IMR-90 (cell line): ENCODE results near the gene NEMP1. TPM values are rescaled to one million over a fixed set of nuclear protein-coding genes. Genes with fewer than 3 reads are reported as not detected.

Source experiments
- ATAC-seq: fragments of 200-7000 bp; cut with Tn5 transposase; 2 replicates; pipeline ENCODE4 v1.9.1; 2020; ENCODE audit warnings: low read depth, mild to moderate bottlenecking, moderate library complexity
- BruUV-seq: library from RNA; stranded (reverse); fragments of 400-500 nt; replicated peaks from 2 replicates; lab custom pipeline; 2021; lab: Mats Ljungman, UMichigan
- CTCF ChIA-PET: fragments of 300-600 bp; formaldehyde crosslinking; extraction: SDS; loops from one replicate; lab custom pipeline; 2021; ENCODE audit warnings: antibody characterized with exemption; lab: Yijun Ruan, JAX
- POLR2A ChIA-PET: fragments of 300-600 bp; sonication (Branson Sonifier 250); formaldehyde crosslinking; loops from one replicate; lab custom pipeline; 2022; ENCODE audit warnings: antibody characterized with exemption; ENCODE audit not compliant: unreplicated experiment; lab: Charles Lee
- DNase-seq: peaks from one replicate; pipeline ENCODE4 v3.0.0; 2013
- H2AFZ ChIP-seq: replicated peaks from 2 replicates; pipeline ENCODE3; 2013; ENCODE audit warnings: low read length, mild to moderate bottlenecking; ENCODE audit not compliant: poor library complexity
- H2AK5ac ChIP-seq: 2 replicates; pipeline ENCODE4 v1.6.1; 2013; ENCODE audit warnings: low read depth, low read length, inconsistent platforms
- H2AK9ac ChIP-seq: replicated peaks from 2 replicates; pipeline ENCODE3; 2013; ENCODE audit warnings: mild to moderate bottlenecking, low read depth, low read length, moderate library complexity; ENCODE audit not compliant: poor library complexity
- H2BK120ac ChIP-seq: 2 replicates; pipeline ENCODE4 v1.6.1; 2013; ENCODE audit warnings: low read depth, low read length, inconsistent platforms
- H2BK15ac ChIP-seq: 3 replicates; pipeline ENCODE4 v1.6.1; 2013; ENCODE audit warnings: low read depth, low read length, inconsistent platforms
- H2BK20ac ChIP-seq: 2 replicates; pipeline ENCODE4 v1.6.1; 2013; ENCODE audit warnings: low read depth, mild to moderate bottlenecking, inconsistent platforms, low read length, moderate library complexity
- H2BK5ac ChIP-seq: 2 replicates; pipeline ENCODE4 v1.6.1; 2013; ENCODE audit warnings: mild to moderate bottlenecking, low read depth, low read length, inconsistent platforms; ENCODE audit not compliant: poor library complexity, severe bottlenecking
- H3K14ac ChIP-seq: replicated peaks from 2 replicates; pipeline ENCODE4 v1.6.1; 2013; ENCODE audit warnings: low read depth, low read length, inconsistent platforms
- H3K18ac ChIP-seq: 2 replicates; pipeline ENCODE4 v1.6.1; 2013; ENCODE audit warnings: low read depth, low read length, control low read depth
- H3K23ac ChIP-seq: 2 replicates; pipeline ENCODE4 v1.6.1; 2013; ENCODE audit warnings: low read depth, low read length, inconsistent platforms
- H3K27ac ChIP-seq: 2 replicates; pipeline ENCODE4 v1.5.1; 2013; ENCODE audit warnings: mild to moderate bottlenecking, control low read depth, low read length; ENCODE audit not compliant: insufficient read depth
- H3K27me3 ChIP-seq: 2 replicates; pipeline ENCODE4 v1.6.1; 2013; ENCODE audit warnings: low read length; ENCODE audit not compliant: control insufficient read depth, insufficient read depth
- H3K36me3 ChIP-seq: 2 replicates; pipeline ENCODE4 v1.6.1; 2013; ENCODE audit warnings: low read length, mixed read lengths; ENCODE audit not compliant: control insufficient read depth, insufficient read depth
- H3K4ac ChIP-seq: 2 replicates; pipeline ENCODE4 v1.6.1; 2013; ENCODE audit warnings: low read depth, low read length, inconsistent platforms
- H3K4me1 ChIP-seq: 2 replicates; pipeline ENCODE4 v1.6.1; 2013; ENCODE audit warnings: low read length, mixed read lengths; ENCODE audit not compliant: control insufficient read depth, insufficient read depth
- H3K4me2 ChIP-seq: 2 replicates; pipeline ENCODE4 v1.6.1; 2013; ENCODE audit warnings: low read depth, mild to moderate bottlenecking, control low read depth, low read length, moderate library complexity
- H3K4me3 ChIP-seq: 2 replicates; pipeline ENCODE4 v1.5.1; 2013; ENCODE audit warnings: low read depth, mild to moderate bottlenecking, control low read depth, low read length, moderate library complexity; ENCODE audit not compliant: insufficient read depth
- H3K56ac ChIP-seq: 2 replicates; pipeline ENCODE4 v1.6.1; 2013; ENCODE audit warnings: low read length, inconsistent platforms; ENCODE audit not compliant: insufficient read depth; ENCODE audit errors: extremely low read depth
- H3K79me1 ChIP-seq, 2 experiments: 2 replicates each; pipeline ENCODE4 v1.6.1; 2013; ENCODE audit warnings: low read length in 2 of 2, inconsistent platforms in 1 of 2, low read depth in 1 of 2
- H3K9ac ChIP-seq: 2 replicates; pipeline ENCODE4 v1.6.1; 2013; ENCODE audit warnings: low read depth, low read length, control low read depth
- H3K9me1 ChIP-seq: 2 replicates; pipeline ENCODE4 v1.6.1; 2013; ENCODE audit warnings: low read length, inconsistent platforms; ENCODE audit not compliant: insufficient read depth
- H3K9me3 ChIP-seq: 2 replicates; pipeline ENCODE4 v1.6.1; 2013; ENCODE audit warnings: low read length; ENCODE audit not compliant: control insufficient read depth, insufficient read depth
- H4K20me1 ChIP-seq: 2 replicates; pipeline ENCODE4 v1.6.1; 2013; ENCODE audit warnings: low read length, inconsistent platforms; ENCODE audit not compliant: insufficient read depth
- H4K5ac ChIP-seq: 2 replicates; pipeline ENCODE4 v1.6.1; 2013; ENCODE audit warnings: mild to moderate bottlenecking, low read depth, low read length, control low read depth
- H4K8ac ChIP-seq, 2 experiments: 2 replicates each; pipeline ENCODE4 v1.6.1; 2013; ENCODE audit warnings: low read depth in 2 of 2, low read length in 2 of 2, control low read depth in 1 of 2, inconsistent platforms in 1 of 2
- H4K91ac ChIP-seq: 2 replicates; pipeline ENCODE4 v1.6.1; 2013; ENCODE audit warnings: low read depth, low read length, inconsistent platforms; ENCODE audit not compliant: insufficient read depth
- BHLHE40 ChIP-seq: fragments of 150-350 bp; IDR thresholded peaks from 2 replicates; pipeline ENCODE4 v1.6.1; 2016; ENCODE audit warnings: mild to moderate bottlenecking, low read depth, low read length
- FOS ChIP-seq: fragments of 150-350 bp; IDR thresholded peaks from 2 replicates; pipeline ENCODE4 v1.6.1; 2016; ENCODE audit warnings: low read depth, low read length
- POLR2A ChIP-seq: IDR thresholded peaks from 2 replicates; pipeline ENCODE4 v1.6.1; 2012; ENCODE audit warnings: mild to moderate bottlenecking, low read depth, low read length
- RAD21 ChIP-seq: IDR thresholded peaks from 2 replicates; pipeline ENCODE4 v1.6.1; 2012; ENCODE audit warnings: low read length, improper control_type of control experiment
- WGBS, 2 experiments: methylation state at CpG; one replicate each; pipeline versions ENCODE4 v1.1.5 to v1.1.7; 2013; ENCODE audit warnings: missing lambda C conversion rate in 2 of 2; ENCODE audit not compliant: insufficient read length in 1 of 2; ENCODE audit errors: extremely low coverage in 2 of 2; 5-methylcytosine and 5-hydroxymethylcytosine counted together
- dilution Hi-C: fragments of 300-500 bp; cut with HindIII; formaldehyde crosslinking; loops from one replicate; pipeline ENCODE4 v1.14.3; 2018; ENCODE audit warnings: low sequenced_read_pairs; ENCODE audit not compliant: unreplicated experiment
- in situ Hi-C: fragments of 300-500 bp; cut with MboI; formaldehyde crosslinking; loops from 3 replicates; pipeline ENCODE4 v1.14.3; 2019; ENCODE audit warnings: low sequenced_read_pairs, inconsistent platforms, mixed read lengths
- intact Hi-C: fragments of 100-400 bp; cut with micrococcal nuclease; formaldehyde crosslinking; loops from 2 replicates; pipeline ENCODE4 v1.10.0; 2022
- polyA plus RNA-seq, 3 experiments: library from polyadenylated mRNA; depleted of rRNA; stranded (reverse); fragments of >200 nt; gene quantifications; 2 replicates each; pipeline ENCODE4 v1.2.3, GENCODE V29; 2012; ENCODE audit warnings: low replicate concordance in 1 of 3
- total RNA-seq: library from RNA; depleted of rRNA; stranded (reverse); fragments of >200 nt; gene quantifications from 2 replicates; pipeline ENCODE4 v1.2.3, GENCODE V29; 2012
- TF ChIP-seq, protein P1 (sequence below): conservative IDR thresholded peaks from 2 replicates; pipeline ENCODE4 v1.5.1; 2012; ENCODE audit warnings: mild to moderate bottlenecking, low read depth, low read length, improper control_type of control experiment

NEMP1 gene
- total and polyA plus RNA-seq, 2 of the 4 experiments (the other 2 are of a cell fraction) = 8.9 to 10.9 TPM

DNA sequence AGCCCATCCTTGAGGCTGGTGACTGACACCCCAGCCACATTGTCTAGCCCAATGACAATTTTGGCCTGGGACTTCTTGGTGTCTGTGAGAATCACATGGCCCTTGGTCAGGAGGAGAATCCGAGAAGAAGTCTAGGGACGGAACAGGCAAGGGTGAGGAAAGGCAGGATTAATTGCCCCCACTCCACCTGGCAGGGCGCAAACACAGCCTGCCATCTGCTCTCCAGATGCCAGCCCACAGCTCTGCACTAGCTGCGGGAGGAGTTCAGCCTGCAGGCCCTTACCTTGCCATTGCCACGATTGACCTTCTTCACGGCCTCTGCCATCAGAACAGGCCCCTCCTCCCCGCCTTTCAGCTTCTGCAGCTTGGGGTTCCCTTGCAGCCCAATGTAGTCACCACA lies 49.1 kb downstream of the NEMP1 start:
- no peak overlapping the region for H3K23ac ChIP-seq
- no peaks in the 10 kb centered on the region for H3K79me1 ChIP-seq
- in situ Hi-C loops = no loop called here
- TF ChIP-seq RAD21 (no peak), BHLHE40 (no peak), FOS (no peak), POLR2A (no peak)
- TF ChIP-seq, protein P1, sequence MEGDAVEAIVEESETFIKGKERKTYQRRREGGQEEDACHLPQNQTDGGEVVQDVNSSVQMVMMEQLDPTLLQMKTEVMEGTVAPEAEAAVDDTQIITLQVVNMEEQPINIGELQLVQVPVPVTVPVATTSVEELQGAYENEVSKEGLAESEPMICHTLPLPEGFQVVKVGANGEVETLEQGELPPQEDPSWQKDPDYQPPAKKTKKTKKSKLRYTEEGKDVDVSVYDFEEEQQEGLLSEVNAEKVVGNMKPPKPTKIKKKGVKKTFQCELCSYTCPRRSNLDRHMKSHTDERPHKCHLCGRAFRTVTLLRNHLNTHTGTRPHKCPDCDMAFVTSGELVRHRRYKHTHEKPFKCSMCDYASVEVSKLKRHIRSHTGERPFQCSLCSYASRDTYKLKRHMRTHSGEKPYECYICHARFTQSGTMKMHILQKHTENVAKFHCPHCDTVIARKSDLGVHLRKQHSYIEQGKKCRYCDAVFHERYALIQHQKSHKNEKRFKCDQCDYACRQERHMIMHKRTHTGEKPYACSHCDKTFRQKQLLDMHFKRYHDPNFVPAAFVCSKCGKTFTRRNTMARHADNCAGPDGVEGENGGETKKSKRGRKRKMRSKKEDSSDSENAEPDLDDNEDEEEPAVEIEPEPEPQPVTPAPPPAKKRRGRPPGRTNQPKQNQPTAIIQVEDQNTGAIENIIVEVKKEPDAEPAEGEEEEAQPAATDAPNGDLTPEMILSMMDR = no peak
- no peak overlapping the region for H2AK5ac ChIP-seq
- no peak overlapping the region for H3K14ac ChIP-seq
- peaks cover 66% of the 10 kb centered on the region for H3K27me3 ChIP-seq
- no peak overlapping the region for H2BK15ac ChIP-seq
- no peak overlapping the region for H3K18ac ChIP-seq
- POLR2A ChIA-PET = no interaction called here
- no peak overlapping the region for H3K4me2 ChIP-seq
- no peaks in the 10 kb centered on the region for H3K36me3 ChIP-seq
- no peak overlapping the region for H4K5ac ChIP-seq
- no TSS peak for BruUV-seq
- intact Hi-C loops = no loop called here
- DNase-seq = no peak
- no peak overlapping the region for H3K4me3 ChIP-seq
- CTCF ChIA-PET = no interaction called here
- no peak overlapping the region for H3K4ac ChIP-seq
- H3K4me1 ChIP-seq = no peaks in the 10 kb centered on the region
- H3K9me3 ChIP-seq = no peaks in the 10 kb centered on the region
- no peak overlapping the region for H2BK120ac ChIP-seq
- no peak overlapping the region for H3K9ac ChIP-seq
- H2AK9ac ChIP-seq = no peak overlapping the region
- H4K20me1 ChIP-seq = no peaks in the 10 kb centered on the region
- H2BK5ac ChIP-seq = no peak overlapping the region
- no peak overlapping the region for H2BK20ac ChIP-seq
- H4K8ac ChIP-seq = no peak overlapping the region
- no peak for ATAC-seq
- dilution Hi-C loops = no loop called here
- no peaks in the 10 kb centered on the region for H3K9me1 ChIP-seq
- H3K27ac ChIP-seq = no peak overlapping the region
- H3K56ac ChIP-seq = no peak overlapping the region
- H2AFZ ChIP-seq = no peak overlapping the region
- no peak overlapping the region for H4K91ac ChIP-seq
- 75% methylated on average over 3 of the region's 7 CpGs; no CpG with 5 or more reads in 1 of the 2 experiments for whole genome bisulfite sequencing, 2 experiments
